GM11168 (cell line): Measurements from ENCODE around the gene FMR1.

Experiments
- in situ Hi-C: fragments of 300-500 bp; cut with MboI; formaldehyde crosslinking; loops from one replicate; pipeline ENCODE4 v1.12.0; 2022; ENCODE audit warnings: low sequenced_read_pairs; ENCODE audit not compliant: unreplicated experiment

FMR1 gene

DNA sequence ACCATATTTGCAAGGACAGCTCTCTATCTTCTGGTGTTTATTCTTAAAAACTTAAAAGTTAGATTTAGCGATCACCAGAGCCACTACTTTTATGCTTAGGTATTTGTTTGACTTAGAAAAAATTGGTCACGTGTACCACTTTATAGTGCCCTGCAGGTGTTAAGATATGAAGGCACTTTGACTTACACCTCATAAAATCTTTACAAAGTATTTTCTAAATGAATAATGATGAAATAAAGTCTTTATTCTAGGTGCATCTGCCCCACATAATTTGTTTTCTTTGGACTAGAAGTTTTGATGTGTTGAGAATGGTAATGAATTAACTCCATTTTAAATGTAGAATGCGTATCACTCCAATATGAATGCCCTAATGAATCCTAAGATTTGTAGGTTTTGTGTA lies 2.9 kb downstream of the FMR1 start:
- in situ Hi-C loops = no loop called here

GRCh38 chrX:147916375-147916968 lies 4.8 kb downstream of the FMR1 start:
- in situ Hi-C loops = no loop called here

- in situ Hi-C loops = no loop called here
These were observed 6.3 kb downstream of the FMR1 start for GRCh38 chrX:147917700-147918695.

- in situ Hi-C loops = no loop called here
These were observed 8.5 kb downstream of the FMR1 start for GRCh38 chrX:147920161-147920666.

GRCh38 chrX:147923605-147924004 lies 11.9 kb downstream of the FMR1 start:
- in situ Hi-C loops = no loop called here

DNA sequence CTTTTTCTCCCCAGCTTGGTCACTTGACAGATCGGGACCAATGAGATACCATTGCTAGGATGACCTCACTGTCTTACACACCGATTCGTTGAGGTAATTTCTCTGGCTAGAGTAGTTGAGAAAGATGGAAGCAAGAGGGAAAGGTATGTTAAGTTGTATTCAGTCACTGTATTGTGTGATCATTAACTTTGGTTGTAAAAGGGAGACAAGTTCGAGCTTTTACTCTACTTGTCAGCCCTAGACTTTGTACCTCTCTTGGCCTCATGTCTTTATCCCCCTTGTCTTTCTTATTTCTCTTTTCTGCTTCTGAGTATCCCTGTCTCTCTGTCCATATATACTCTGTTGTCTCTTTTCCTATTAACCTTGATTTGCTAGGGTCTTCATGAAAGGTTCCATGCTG lies 15.5 kb downstream of the FMR1 start:
- in situ Hi-C loops = no loop called here

DNA sequence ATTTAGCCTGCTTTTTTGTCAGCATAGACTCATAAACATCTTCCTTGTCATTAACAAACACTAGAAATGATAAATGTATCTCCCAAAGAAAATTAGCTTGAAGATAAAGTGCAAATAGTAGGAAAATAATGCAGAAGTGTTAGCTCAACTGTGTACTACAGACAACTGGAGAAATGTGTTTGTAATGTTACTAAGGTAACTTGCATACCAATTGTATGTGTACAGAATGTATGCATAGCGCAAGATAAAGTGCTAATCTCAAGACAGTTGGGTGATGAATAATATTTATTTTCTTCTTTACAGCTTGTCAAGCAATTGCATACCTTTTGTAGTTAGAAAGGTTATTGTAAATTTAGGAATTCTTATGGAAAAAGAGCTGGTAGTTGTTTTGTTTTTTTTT lies 22.1 kb downstream of the FMR1 start:
- in situ Hi-C loops = no loop called here

DNA sequence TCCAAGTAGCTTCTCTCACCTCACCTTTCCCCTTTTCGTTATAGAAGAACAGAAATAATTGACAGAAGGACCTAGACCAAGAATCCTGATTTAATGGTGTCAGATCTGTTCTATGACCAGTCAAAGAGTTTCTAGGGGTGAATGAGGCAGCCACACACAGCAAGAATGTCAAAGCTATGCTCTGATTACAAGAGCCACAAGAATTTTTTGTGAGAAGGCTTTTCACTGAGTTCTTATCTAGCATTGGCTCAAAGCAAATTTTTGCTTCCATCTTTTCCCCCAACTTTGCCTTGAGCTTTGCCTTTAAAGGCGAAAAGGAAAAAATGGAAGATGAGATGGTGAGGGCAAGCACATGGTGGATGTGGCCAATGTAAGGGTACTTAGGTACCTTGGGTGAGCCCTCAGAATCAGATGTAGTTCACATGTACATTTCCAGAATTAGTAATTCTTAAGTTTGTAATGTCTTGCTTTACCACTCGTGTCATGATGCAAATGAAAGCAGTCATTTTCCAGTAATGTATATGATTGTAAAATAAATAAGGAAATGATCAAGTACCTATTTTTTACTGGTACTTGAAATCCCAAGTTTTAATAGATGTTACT lies 23.5 kb downstream of the FMR1 start:
- in situ Hi-C loops = no loop called here

GRCh38 chrX:147945286-147945685 lies 33.6 kb downstream of the FMR1 start:
- in situ Hi-C loops = no loop called here

GRCh38 chrX:147948531-147948930 lies 36.8 kb downstream of the FMR1 start:
- in situ Hi-C loops = no loop called here

DNA sequence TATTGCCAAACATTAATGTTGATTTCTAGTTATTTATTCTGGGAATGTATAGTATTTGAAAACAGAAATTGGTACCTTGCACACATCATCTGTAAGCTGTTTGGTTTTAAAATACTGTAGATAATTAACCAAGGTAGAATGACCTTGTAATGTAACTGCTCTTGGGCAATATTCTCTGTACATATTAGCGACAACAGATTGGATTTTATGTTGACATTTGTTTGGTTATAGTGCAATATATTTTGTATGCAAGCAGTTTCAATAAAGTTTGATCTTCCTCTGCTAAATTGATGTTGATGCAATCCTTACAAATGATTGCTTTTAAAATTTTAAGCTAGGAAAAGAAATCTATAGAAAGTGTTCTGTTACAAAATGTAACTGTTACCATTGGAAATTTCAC lies 38.6 kb downstream of the FMR1 start:
- in situ Hi-C loops = no loop called here

GRCh38 chrX:147953976-147954375 lies 42.3 kb downstream of the FMR1 start:
- in situ Hi-C loops = no loop called here

- in situ Hi-C loops = no loop called here
These were observed 45.6 kb downstream of the FMR1 start for GRCh38 chrX:147957291-147957690.

DNA sequence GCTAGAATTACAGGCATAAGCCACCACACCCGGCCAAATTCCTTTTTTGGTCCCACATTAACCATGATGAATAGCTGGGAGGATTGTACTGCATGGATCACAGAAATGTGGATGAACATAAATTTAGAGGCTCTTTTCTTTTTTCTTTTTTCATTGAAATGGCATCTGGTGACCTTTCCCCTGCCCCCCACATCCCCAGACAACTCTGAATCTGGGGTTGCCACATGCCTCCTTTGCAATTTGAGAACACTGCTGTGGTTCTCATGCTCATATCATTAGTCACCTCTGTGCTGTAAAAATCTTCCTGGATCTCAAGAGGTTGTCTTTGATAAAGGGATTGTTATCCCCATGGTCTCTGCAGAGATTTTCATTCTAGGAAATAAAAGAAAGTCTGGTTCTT lies 46.6 kb downstream of the FMR1 start:
- in situ Hi-C loops = no loop called here

DNA sequence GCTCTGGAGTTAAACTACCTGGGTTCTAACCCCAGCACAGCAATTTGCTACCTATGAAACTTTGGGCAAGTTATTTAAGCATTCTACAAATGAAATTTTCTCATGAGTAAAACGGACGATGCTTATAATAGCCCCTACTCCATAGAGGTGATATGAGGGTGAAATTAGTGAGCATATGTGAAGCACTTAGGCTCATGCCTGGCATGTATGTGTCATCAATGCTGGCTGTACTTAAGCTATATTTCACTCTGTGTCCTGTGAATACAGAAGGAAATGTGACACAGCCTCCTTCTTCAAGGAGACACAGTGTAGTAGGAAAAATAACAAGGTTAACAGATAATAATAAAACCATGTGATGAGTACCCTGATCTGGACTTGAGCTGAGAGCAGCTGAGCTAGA lies 49.0 kb downstream of the FMR1 start:
- in situ Hi-C loops = no loop called here

DNA sequence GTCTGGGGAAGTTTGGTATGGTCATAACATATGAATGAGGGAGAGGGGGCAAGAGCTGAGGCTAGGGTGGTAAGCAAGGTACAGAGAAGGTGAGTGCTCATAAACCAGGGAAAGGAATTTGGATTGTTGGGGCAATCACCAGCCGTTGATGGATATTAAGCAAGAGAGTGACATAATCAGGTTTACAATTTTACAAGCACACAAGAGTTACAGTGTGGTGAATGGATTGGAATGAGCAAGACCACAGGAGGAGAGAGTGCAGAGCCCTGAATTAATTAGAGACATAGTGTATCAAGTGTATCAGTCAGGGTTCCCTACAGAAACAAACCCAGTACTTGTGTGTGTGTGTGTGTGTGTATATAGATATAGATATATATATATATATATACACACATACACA lies 50.8 kb downstream of the FMR1 start:
- in situ Hi-C loops = no loop called here

- in situ Hi-C loops = no loop called here
These were observed 67.2 kb downstream of the FMR1 start for GRCh38 chrX:147978931-147979330.

DNA sequence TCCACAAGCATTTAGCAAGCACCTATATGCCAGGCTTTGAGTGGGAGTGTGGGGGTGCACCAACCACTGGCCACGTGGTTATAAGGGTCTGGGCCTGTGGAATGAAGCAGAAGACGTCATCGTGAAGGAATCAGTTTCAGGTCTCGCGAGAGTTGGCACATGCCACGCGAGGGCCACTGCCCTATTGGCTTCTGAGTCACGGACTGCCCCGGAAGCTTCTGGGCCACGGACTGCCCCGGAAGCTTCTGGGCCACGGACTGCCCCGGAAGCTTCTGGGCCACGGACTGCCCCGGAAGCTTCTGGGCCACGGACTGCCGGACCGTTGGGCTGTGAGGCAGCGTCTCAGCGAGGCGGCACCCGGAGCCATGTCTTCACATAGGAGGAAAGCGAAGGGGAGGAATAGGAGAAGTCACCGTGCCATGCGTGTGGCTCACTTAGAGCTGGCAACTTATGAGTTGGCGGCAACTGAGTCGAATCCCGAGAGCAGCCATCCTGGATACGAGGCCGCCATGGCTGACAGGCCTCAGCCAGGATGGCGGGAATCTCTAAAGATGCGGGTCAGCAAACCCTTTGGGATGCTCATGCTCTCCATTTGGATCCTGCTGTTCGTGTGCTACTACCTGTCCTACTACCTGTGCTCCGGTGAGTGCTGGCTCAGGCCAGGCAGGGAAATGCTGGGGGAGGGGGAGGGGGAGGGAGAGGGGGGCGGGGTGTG lies 69.5 kb downstream of the FMR1 start, which contains the start of gene FMR1NB:
TSS of gene FMR1NB (plus strand) at position 300 of the 715 bp plus-strand sequence. CDS start at position 366, 66 bp downstream.
- in situ Hi-C loops = no loop called here
